IMR-90 (cell line): ENCODE results near the gene PLEK. TPM values are rescaled to one million over a fixed set of nuclear protein-coding genes. Genes with fewer than 3 reads are reported as not detected.

Experiments used
- ATAC-seq: fragments of 200-7000 bp; cut with Tn5 transposase; 2 replicates; pipeline ENCODE4 v1.9.1; 2020; ENCODE audit warnings: low read depth, mild to moderate bottlenecking, moderate library complexity
- BruUV-seq: library from RNA; stranded (reverse); fragments of 400-500 nt; replicated peaks from 2 replicates; lab custom pipeline; 2021; lab: Mats Ljungman, UMichigan
- CTCF ChIA-PET: fragments of 300-600 bp; formaldehyde crosslinking; extraction: SDS; loops from one replicate; lab custom pipeline; 2021; ENCODE audit warnings: antibody characterized with exemption; lab: Yijun Ruan, JAX
- POLR2A ChIA-PET: fragments of 300-600 bp; sonication (Branson Sonifier 250); formaldehyde crosslinking; loops from one replicate; lab custom pipeline; 2022; ENCODE audit warnings: antibody characterized with exemption; ENCODE audit not compliant: unreplicated experiment; lab: Charles Lee
- DNase-seq: peaks from one replicate; pipeline ENCODE4 v3.0.0; 2013
- H2AFZ ChIP-seq: replicated peaks from 2 replicates; pipeline ENCODE3; 2013; ENCODE audit warnings: low read length, mild to moderate bottlenecking; ENCODE audit not compliant: poor library complexity
- H2AK5ac ChIP-seq: 2 replicates; pipeline ENCODE4 v1.6.1; 2013; ENCODE audit warnings: low read depth, low read length, inconsistent platforms
- H2AK9ac ChIP-seq: replicated peaks from 2 replicates; pipeline ENCODE3; 2013; ENCODE audit warnings: mild to moderate bottlenecking, low read depth, low read length, moderate library complexity; ENCODE audit not compliant: poor library complexity
- H2BK120ac ChIP-seq: 2 replicates; pipeline ENCODE4 v1.6.1; 2013; ENCODE audit warnings: low read depth, low read length, inconsistent platforms
- H2BK15ac ChIP-seq: 3 replicates; pipeline ENCODE4 v1.6.1; 2013; ENCODE audit warnings: low read depth, low read length, inconsistent platforms
- H2BK20ac ChIP-seq: 2 replicates; pipeline ENCODE4 v1.6.1; 2013; ENCODE audit warnings: low read depth, mild to moderate bottlenecking, inconsistent platforms, low read length, moderate library complexity
- H2BK5ac ChIP-seq: 2 replicates; pipeline ENCODE4 v1.6.1; 2013; ENCODE audit warnings: mild to moderate bottlenecking, low read depth, low read length, inconsistent platforms; ENCODE audit not compliant: poor library complexity, severe bottlenecking
- H3K14ac ChIP-seq: replicated peaks from 2 replicates; pipeline ENCODE4 v1.6.1; 2013; ENCODE audit warnings: low read depth, low read length, inconsistent platforms
- H3K18ac ChIP-seq: 2 replicates; pipeline ENCODE4 v1.6.1; 2013; ENCODE audit warnings: low read depth, low read length, control low read depth
- H3K23ac ChIP-seq: 2 replicates; pipeline ENCODE4 v1.6.1; 2013; ENCODE audit warnings: low read depth, low read length, inconsistent platforms
- H3K27ac ChIP-seq: 2 replicates; pipeline ENCODE4 v1.5.1; 2013; ENCODE audit warnings: mild to moderate bottlenecking, control low read depth, low read length; ENCODE audit not compliant: insufficient read depth
- H3K27me3 ChIP-seq: 2 replicates; pipeline ENCODE4 v1.6.1; 2013; ENCODE audit warnings: low read length; ENCODE audit not compliant: control insufficient read depth, insufficient read depth
- H3K36me3 ChIP-seq: 2 replicates; pipeline ENCODE4 v1.6.1; 2013; ENCODE audit warnings: low read length, mixed read lengths; ENCODE audit not compliant: control insufficient read depth, insufficient read depth
- H3K4ac ChIP-seq: 2 replicates; pipeline ENCODE4 v1.6.1; 2013; ENCODE audit warnings: low read depth, low read length, inconsistent platforms
- H3K4me1 ChIP-seq: 2 replicates; pipeline ENCODE4 v1.6.1; 2013; ENCODE audit warnings: low read length, mixed read lengths; ENCODE audit not compliant: control insufficient read depth, insufficient read depth
- H3K4me2 ChIP-seq: 2 replicates; pipeline ENCODE4 v1.6.1; 2013; ENCODE audit warnings: low read depth, mild to moderate bottlenecking, control low read depth, low read length, moderate library complexity
- H3K4me3 ChIP-seq: 2 replicates; pipeline ENCODE4 v1.5.1; 2013; ENCODE audit warnings: low read depth, mild to moderate bottlenecking, control low read depth, low read length, moderate library complexity; ENCODE audit not compliant: insufficient read depth
- H3K56ac ChIP-seq: 2 replicates; pipeline ENCODE4 v1.6.1; 2013; ENCODE audit warnings: low read length, inconsistent platforms; ENCODE audit not compliant: insufficient read depth; ENCODE audit errors: extremely low read depth
- H3K79me1 ChIP-seq, 2 experiments: 2 replicates each; pipeline ENCODE4 v1.6.1; 2013; ENCODE audit warnings: low read length in 2 of 2, inconsistent platforms in 1 of 2, low read depth in 1 of 2
- H3K9ac ChIP-seq: 2 replicates; pipeline ENCODE4 v1.6.1; 2013; ENCODE audit warnings: low read depth, low read length, control low read depth
- H3K9me1 ChIP-seq: 2 replicates; pipeline ENCODE4 v1.6.1; 2013; ENCODE audit warnings: low read length, inconsistent platforms; ENCODE audit not compliant: insufficient read depth
- H3K9me3 ChIP-seq: 2 replicates; pipeline ENCODE4 v1.6.1; 2013; ENCODE audit warnings: low read length; ENCODE audit not compliant: control insufficient read depth, insufficient read depth
- H4K20me1 ChIP-seq: 2 replicates; pipeline ENCODE4 v1.6.1; 2013; ENCODE audit warnings: low read length, inconsistent platforms; ENCODE audit not compliant: insufficient read depth
- H4K5ac ChIP-seq: 2 replicates; pipeline ENCODE4 v1.6.1; 2013; ENCODE audit warnings: mild to moderate bottlenecking, low read depth, low read length, control low read depth
- H4K8ac ChIP-seq, 2 experiments: 2 replicates each; pipeline ENCODE4 v1.6.1; 2013; ENCODE audit warnings: low read depth in 2 of 2, low read length in 2 of 2, control low read depth in 1 of 2, inconsistent platforms in 1 of 2
- H4K91ac ChIP-seq: 2 replicates; pipeline ENCODE4 v1.6.1; 2013; ENCODE audit warnings: low read depth, low read length, inconsistent platforms; ENCODE audit not compliant: insufficient read depth
- BHLHE40 ChIP-seq: fragments of 150-350 bp; IDR thresholded peaks from 2 replicates; pipeline ENCODE4 v1.6.1; 2016; ENCODE audit warnings: mild to moderate bottlenecking, low read depth, low read length
- CEBPB ChIP-seq: IDR thresholded peaks from 2 replicates; pipeline ENCODE4 v1.6.1; 2012; ENCODE audit warnings: low read depth, low read length, improper control_type of control experiment
- CHD1 ChIP-seq: IDR thresholded peaks from 2 replicates; pipeline ENCODE4 v1.6.1; 2012; ENCODE audit warnings: low read depth, low read length, improper control_type of control experiment
- CTCF ChIP-seq: conservative IDR thresholded peaks from 2 replicates; pipeline ENCODE4 v1.5.1; 2012; ENCODE audit warnings: mild to moderate bottlenecking, low read depth, low read length, improper control_type of control experiment
- ELK1 ChIP-seq: fragments of 150-350 bp; IDR thresholded peaks from 2 replicates; pipeline ENCODE4 v1.6.1; 2016; ENCODE audit warnings: low read depth, mild to moderate bottlenecking, low read length, moderate library complexity, borderline replicate concordance
- MAFK ChIP-seq: IDR thresholded peaks from 2 replicates; pipeline ENCODE4 v1.6.1; 2012; ENCODE audit warnings: low read depth, low read length, improper control_type of control experiment
- MAZ ChIP-seq: IDR thresholded peaks from 2 replicates; pipeline ENCODE4 v1.6.1; 2012; ENCODE audit warnings: low read depth, mild to moderate bottlenecking, low read length, improper control_type of control experiment, moderate library complexity, borderline replicate concordance
- MXI1 ChIP-seq: IDR thresholded peaks from 2 replicates; pipeline ENCODE4 v1.6.1; 2012; ENCODE audit warnings: low read depth, mild to moderate bottlenecking, low read length, moderate library complexity, borderline replicate concordance
- NFE2L2 ChIP-seq: fragments of 150-350 bp; IDR thresholded peaks from 2 replicates; pipeline ENCODE4 v1.6.1; 2016; ENCODE audit warnings: low read depth, mild to moderate bottlenecking, low read length
- POLR2A ChIP-seq: IDR thresholded peaks from 2 replicates; pipeline ENCODE4 v1.6.1; 2012; ENCODE audit warnings: mild to moderate bottlenecking, low read depth, low read length
- RAD21 ChIP-seq: IDR thresholded peaks from 2 replicates; pipeline ENCODE4 v1.6.1; 2012; ENCODE audit warnings: low read length, improper control_type of control experiment
- SMC3 ChIP-seq: fragments of 150-350 bp; IDR thresholded peaks from 2 replicates; pipeline ENCODE4 v1.6.1; 2016; ENCODE audit warnings: low read depth, mild to moderate bottlenecking, antibody characterized with exemption, low read length, moderate library complexity
- WGBS, 2 experiments: methylation state at CpG; one replicate each; pipeline versions ENCODE4 v1.1.5 to v1.1.7; 2013; ENCODE audit warnings: missing lambda C conversion rate in 2 of 2; ENCODE audit not compliant: insufficient read length in 1 of 2; ENCODE audit errors: extremely low coverage in 2 of 2; 5-methylcytosine and 5-hydroxymethylcytosine counted together
- dilution Hi-C: fragments of 300-500 bp; cut with HindIII; formaldehyde crosslinking; loops from one replicate; pipeline ENCODE4 v1.14.3; 2018; ENCODE audit warnings: low sequenced_read_pairs; ENCODE audit not compliant: unreplicated experiment
- in situ Hi-C: fragments of 300-500 bp; cut with MboI; formaldehyde crosslinking; loops from 3 replicates; pipeline ENCODE4 v1.14.3; 2019; ENCODE audit warnings: low sequenced_read_pairs, inconsistent platforms, mixed read lengths
- intact Hi-C: fragments of 100-400 bp; cut with micrococcal nuclease; formaldehyde crosslinking; loops from 2 replicates; pipeline ENCODE4 v1.10.0; 2022
- polyA plus RNA-seq, 3 experiments: library from polyadenylated mRNA; depleted of rRNA; stranded (reverse); fragments of >200 nt; gene quantifications; 2 replicates each; pipeline ENCODE4 v1.2.3, GENCODE V29; 2012; ENCODE audit warnings: low replicate concordance in 1 of 3
- total RNA-seq: library from RNA; depleted of rRNA; stranded (reverse); fragments of >200 nt; gene quantifications from 2 replicates; pipeline ENCODE4 v1.2.3, GENCODE V29; 2012
- TF ChIP-seq, protein P1 (sequence below): fragments of 150-350 bp; IDR thresholded peaks from 2 replicates; pipeline ENCODE4 v1.6.1; 2017; ENCODE audit warnings: mild to moderate bottlenecking, antibody characterized with exemption, low read length, low read depth

The PLEK gene
- total and polyA plus RNA-seq, 2 of the 4 experiments (the other 2 are of a cell fraction) = under 0.01 TPM; not detected in 1

- ATAC-seq = no peak
- H3K79me1 ChIP-seq = no peaks in the 10 kb centered on the region
- H2AK9ac ChIP-seq = no peak overlapping the region
- H3K18ac ChIP-seq = no peak overlapping the region
- no peak overlapping the region for H2AFZ ChIP-seq
- H2BK120ac ChIP-seq = no peak overlapping the region
- ChIA-PET POLR2A (no interaction called here), CTCF (no interaction called here)
- H2BK5ac ChIP-seq = no peak overlapping the region
- H3K27ac ChIP-seq = no peak overlapping the region
- no peaks in the 10 kb centered on the region for H3K9me3 ChIP-seq
- dilution Hi-C loops (no loop called here), in situ Hi-C loops (no loop called here), intact Hi-C loops (no loop called here)
- no peak overlapping the region for H3K23ac ChIP-seq
- no peak for DNase-seq
- TF ChIP-seq RAD21 (no peak), SMC3 (no peak), CTCF (no peak), MAFK (no peak; the same call in 1 of the 2 replicates), MXI1 (no peak), CEBPB (no peak), POLR2A (no peak), ELK1 (no peak), NFE2L2 (no peak), MAZ (no peak), CHD1 (no peak), BHLHE40 (no peak)
- TF ChIP-seq, protein P1, sequence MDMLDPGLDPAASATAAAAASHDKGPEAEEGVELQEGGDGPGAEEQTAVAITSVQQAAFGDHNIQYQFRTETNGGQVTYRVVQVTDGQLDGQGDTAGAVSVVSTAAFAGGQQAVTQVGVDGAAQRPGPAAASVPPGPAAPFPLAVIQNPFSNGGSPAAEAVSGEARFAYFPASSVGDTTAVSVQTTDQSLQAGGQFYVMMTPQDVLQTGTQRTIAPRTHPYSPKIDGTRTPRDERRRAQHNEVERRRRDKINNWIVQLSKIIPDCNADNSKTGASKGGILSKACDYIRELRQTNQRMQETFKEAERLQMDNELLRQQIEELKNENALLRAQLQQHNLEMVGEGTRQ = no peak
- no peak overlapping the region for H3K4me2 ChIP-seq
- H3K27me3 ChIP-seq = no peaks in the 10 kb centered on the region
- H3K9ac ChIP-seq = no peak overlapping the region
- no peak overlapping the region for H4K5ac ChIP-seq
- no CpG with 5 or more reads among the region's 1 CpG for WGBS, 2 experiments
- H3K36me3 ChIP-seq = no peaks in the 10 kb centered on the region
- no peaks in the 10 kb centered on the region for H3K4me1 ChIP-seq
- BruUV-seq = no TSS peak
- no peak overlapping the region for H3K14ac ChIP-seq
- H4K8ac ChIP-seq = no peak overlapping the region
- H2BK15ac ChIP-seq = no peak overlapping the region
- H4K91ac ChIP-seq = no peak overlapping the region
- no peak overlapping the region for H3K4me3 ChIP-seq
- H3K9me1 ChIP-seq = no peaks in the 10 kb centered on the region
- no peak overlapping the region for H3K4ac ChIP-seq
- H2BK20ac ChIP-seq = no peak overlapping the region
- H3K56ac ChIP-seq = no peak overlapping the region
- no peak overlapping the region for H2AK5ac ChIP-seq
- H4K20me1 ChIP-seq = no peaks in the 10 kb centered on the region
Measured at GRCh38 chr2:68342470-68342869, 22.6 kb upstream of the PLEK start.
